PFSK-1 (cell line): ENCODE measurements around the gene CCDC50.

Source experiments
- POLR2AphosphoS5 ChIP-seq: IDR thresholded peaks from 2 replicates; pipeline ENCODE4 v1.6.1; 2012; ENCODE audit warnings: low read depth, mild to moderate bottlenecking, control low read depth, low read length, moderate library complexity
- REST ChIP-seq, 2 experiments: IDR thresholded peaks; 2 replicates each; pipeline versions ENCODE4 v1.6.1 to v1.8.0; 2011 to 2012; ENCODE audit warnings: low read depth in 2 of 2, low read length in 2 of 2, control low read depth in 1 of 2, inconsistent platforms in 1 of 2, mild to moderate bottlenecking in 1 of 2, moderate library complexity in 1 of 2; ENCODE audit not compliant: insufficient read depth in 1 of 2
- TAF1 ChIP-seq: IDR thresholded peaks from 2 replicates; pipeline ENCODE4 v1.6.1; 2012; ENCODE audit warnings: low read length, control low read depth, borderline replicate concordance; ENCODE audit not compliant: insufficient read depth

GRCh38 chr3:191366675-191367074, 37.5 kb downstream of the CCDC50 start:
- 0 out of 2 replicates have a peak, but pooled peaks have one; percentile 30 for TF ChIP-seq POLR2AphosphoS5
- TF ChIP-seq TAF1: no peak
- no peak for TF ChIP-seq REST (IDR thresholded peaks at IDR 0.05; ENCODE audit: insufficient read depth in 1 of 2, low read depth in 2 of 2, low read length in 2 of 2)
